GM12878 (cell line): Measurements from ENCODE around the gene RFXAP. TPM values are rescaled to one million over a fixed set of nuclear protein-coding genes. Genes with fewer than 3 reads are reported as not detected.

Experiments
- BCL11A ChIP-seq: IDR thresholded peaks from 2 replicates; pipeline ENCODE4 v1.6.1; 2011; ENCODE audit warnings: low read depth, low read length
- BRCA1 ChIP-seq: IDR thresholded peaks from 2 replicates; pipeline ENCODE4 v1.6.1; 2011; ENCODE audit warnings: low read depth, low read length, improper control_type of control experiment
- CBX3 ChIP-seq: fragments of 200-600 bp; sonication (generic); IDR thresholded peaks from 2 replicates; pipeline ENCODE4 v1.6.1; 2016; ENCODE audit warnings: low read depth, borderline replicate concordance
- CREB1 ChIP-seq: IDR thresholded peaks from 2 replicates; pipeline ENCODE4 v1.6.1; 2012; ENCODE audit warnings: low read depth, mild to moderate bottlenecking, inconsistent platforms
- CREM ChIP-seq: IDR thresholded peaks from 2 replicates; pipeline ENCODE4 v1.6.1; 2014; ENCODE audit warnings: antibody characterized with exemption, low read depth
- EED ChIP-seq: sonication (generic); IDR thresholded peaks from 2 replicates; pipeline ENCODE4 v1.6.1; 2016; ENCODE audit warnings: antibody characterized with exemption, low read depth
- KLF5 ChIP-seq: fragments of 450-650 bp; IDR thresholded peaks from 2 replicates; pipeline ENCODE4 v1.6.1; 2014; ENCODE audit warnings: mild to moderate bottlenecking; ENCODE audit not compliant: partially characterized antibody
- MEF2A ChIP-seq: IDR thresholded peaks from 2 replicates; pipeline ENCODE4 v1.6.1; 2011; ENCODE audit warnings: low read depth, mild to moderate bottlenecking, low read length, moderate library complexity; ENCODE audit not compliant: insufficient read depth
- MTA3 ChIP-seq: IDR thresholded peaks from 2 replicates; pipeline ENCODE4 v1.6.1; 2012; ENCODE audit warnings: low read length, inconsistent platforms, borderline replicate concordance
- NFYB ChIP-seq: IDR thresholded peaks from 2 replicates; pipeline ENCODE4 v1.6.1; 2011; ENCODE audit warnings: low read depth, mild to moderate bottlenecking, low read length, improper control_type of control experiment, moderate library complexity; ENCODE audit not compliant: insufficient read depth
- NR2C2 ChIP-seq: IDR thresholded peaks from 2 replicates; pipeline ENCODE4 v1.6.1; 2011; ENCODE audit warnings: borderline replicate concordance, low read depth; ENCODE audit not compliant: control insufficient read depth, insufficient read length
- POLR2A ChIP-seq: IDR thresholded peaks from 2 replicates; pipeline ENCODE4 v1.6.1; 2011; ENCODE audit warnings: low read depth, mild to moderate bottlenecking, low read length
- SMAD1 ChIP-seq: fragments of 450-650 bp; IDR thresholded peaks from 2 replicates; pipeline ENCODE4 v1.6.1; 2018; ENCODE audit warnings: mild to moderate bottlenecking, low read depth; ENCODE audit not compliant: partially characterized antibody
- SMARCA5 ChIP-seq: fragments of 450-650 bp; IDR thresholded peaks from 2 replicates; pipeline ENCODE4 v1.6.1; 2017; ENCODE audit warnings: mild to moderate bottlenecking
- SREBF1 ChIP-seq: IDR thresholded peaks from 2 replicates; pipeline ENCODE4 v1.6.1; 2012; ENCODE audit warnings: mild to moderate bottlenecking, low read length
- TAF1 ChIP-seq: IDR thresholded peaks from 2 replicates; pipeline ENCODE4 v1.6.1; 2011; ENCODE audit warnings: mild to moderate bottlenecking, low read depth, low read length, borderline replicate concordance
- ZNF384 ChIP-seq: IDR thresholded peaks from 2 replicates; pipeline ENCODE4 v1.6.1; 2012; ENCODE audit warnings: low read depth, mild to moderate bottlenecking, low read length, improper control_type of control experiment, borderline replicate concordance
- ZNF592 ChIP-seq: fragments of 450-650 bp; IDR thresholded peaks from 2 replicates; pipeline ENCODE4 v1.6.1; 2017; ENCODE audit warnings: mild to moderate bottlenecking, moderate library complexity
- polyA plus RNA-seq, 11 experiments: library from polyadenylated mRNA; depleted of rRNA in 4 of 11; unstranded in 6 of 11; stranded (reverse) in 5 of 11; fragments of >200 nt; fragmentation: Nextera tagmentation in 4 of 11; fragmentation: Illumina TruSeq in 1 of 11; extraction: Ambion mirVana in 4 of 11; extraction: Trizol in 1 of 11; gene quantifications; 1 replicate in 1 of 11; 2 replicates in 10 of 11; pipeline versions ENCODE4 v1.2.1 to v1.2.3, GENCODE V29; 2011 to 2016; ENCODE audit warnings: inconsistent platforms in 2 of 11, missing spikeins in 2 of 11, low read depth in 1 of 11
- total RNA-seq, 4 experiments: library from RNA; depleted of rRNA in 3 of 4; stranded (reverse); fragments of >200 nt in 3 of 4; fragmentation: Illumina TruSeq in 1 of 4; extraction: Trizol in 1 of 4; gene quantifications; 2 replicates each; pipeline versions ENCODE4 v1.2.1 to v1.2.3, GENCODE V29; 2013 to 2021
- TF ChIP-seq, protein P1 (sequence below): IDR thresholded peaks from 2 replicates; pipeline ENCODE4 v1.6.1; 2012; ENCODE audit warnings: mild to moderate bottlenecking, low read depth, low read length
- TF ChIP-seq, protein P2 (sequence below): fragments of 450-650 bp; IDR thresholded peaks from 2 replicates; pipeline ENCODE4 v1.6.1; 2017; ENCODE audit warnings: antibody characterized with exemption, mild to moderate bottlenecking, moderate library complexity

RFXAP gene
- total and polyA plus RNA-seq, 10 of the 15 experiments (the other 5 are each of a cell fraction or from before 2014, with no cell fraction given), result 3.4 to 13.3 (median 7.7) TPM

DNA sequence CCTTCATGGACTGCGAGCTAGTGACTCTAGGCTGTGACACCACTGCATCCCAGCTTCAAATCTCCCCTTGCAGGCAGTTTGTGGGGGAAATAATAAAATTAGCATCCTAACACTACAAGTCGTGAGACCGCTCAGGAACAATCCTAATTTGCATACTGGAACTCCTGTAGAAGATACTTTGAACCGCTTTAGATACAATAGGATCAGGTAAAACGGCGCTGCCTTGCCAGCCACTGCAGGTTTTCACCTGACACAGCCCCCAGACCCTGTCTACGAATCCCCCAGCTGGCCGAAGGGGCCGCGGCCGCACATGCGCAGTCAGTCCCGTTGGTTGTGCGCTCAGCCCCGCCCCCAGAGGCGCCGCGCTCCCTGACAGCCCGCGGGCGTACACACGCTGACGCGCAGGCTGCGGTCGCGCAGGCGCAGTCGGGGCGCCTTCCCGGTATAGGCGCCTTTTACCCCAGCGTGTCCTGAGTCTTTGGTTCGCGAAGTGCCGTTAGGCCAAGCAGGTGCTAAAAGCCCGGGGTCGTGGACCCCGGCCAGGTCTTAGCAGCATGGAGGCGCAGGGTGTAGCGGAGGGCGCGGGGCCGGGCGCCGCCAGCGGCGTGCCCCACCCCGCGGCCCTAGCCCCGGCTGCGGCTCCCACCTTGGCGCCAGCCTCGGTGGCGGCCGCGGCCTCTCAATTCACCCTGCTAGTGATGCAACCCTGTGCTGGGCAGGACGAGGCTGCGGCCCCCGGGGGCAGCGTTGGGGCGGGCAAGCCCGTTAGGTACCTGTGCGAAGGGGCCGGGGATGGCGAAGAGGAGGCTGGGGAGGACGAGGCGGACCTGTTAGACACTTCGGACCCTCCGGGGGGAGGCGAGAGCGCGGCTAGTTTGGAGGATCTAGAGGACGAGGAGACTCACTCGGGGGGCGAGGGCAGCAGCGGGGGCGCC lies at the start of gene RFXAP (continued):
- TF ChIP-seq, protein P1, sequence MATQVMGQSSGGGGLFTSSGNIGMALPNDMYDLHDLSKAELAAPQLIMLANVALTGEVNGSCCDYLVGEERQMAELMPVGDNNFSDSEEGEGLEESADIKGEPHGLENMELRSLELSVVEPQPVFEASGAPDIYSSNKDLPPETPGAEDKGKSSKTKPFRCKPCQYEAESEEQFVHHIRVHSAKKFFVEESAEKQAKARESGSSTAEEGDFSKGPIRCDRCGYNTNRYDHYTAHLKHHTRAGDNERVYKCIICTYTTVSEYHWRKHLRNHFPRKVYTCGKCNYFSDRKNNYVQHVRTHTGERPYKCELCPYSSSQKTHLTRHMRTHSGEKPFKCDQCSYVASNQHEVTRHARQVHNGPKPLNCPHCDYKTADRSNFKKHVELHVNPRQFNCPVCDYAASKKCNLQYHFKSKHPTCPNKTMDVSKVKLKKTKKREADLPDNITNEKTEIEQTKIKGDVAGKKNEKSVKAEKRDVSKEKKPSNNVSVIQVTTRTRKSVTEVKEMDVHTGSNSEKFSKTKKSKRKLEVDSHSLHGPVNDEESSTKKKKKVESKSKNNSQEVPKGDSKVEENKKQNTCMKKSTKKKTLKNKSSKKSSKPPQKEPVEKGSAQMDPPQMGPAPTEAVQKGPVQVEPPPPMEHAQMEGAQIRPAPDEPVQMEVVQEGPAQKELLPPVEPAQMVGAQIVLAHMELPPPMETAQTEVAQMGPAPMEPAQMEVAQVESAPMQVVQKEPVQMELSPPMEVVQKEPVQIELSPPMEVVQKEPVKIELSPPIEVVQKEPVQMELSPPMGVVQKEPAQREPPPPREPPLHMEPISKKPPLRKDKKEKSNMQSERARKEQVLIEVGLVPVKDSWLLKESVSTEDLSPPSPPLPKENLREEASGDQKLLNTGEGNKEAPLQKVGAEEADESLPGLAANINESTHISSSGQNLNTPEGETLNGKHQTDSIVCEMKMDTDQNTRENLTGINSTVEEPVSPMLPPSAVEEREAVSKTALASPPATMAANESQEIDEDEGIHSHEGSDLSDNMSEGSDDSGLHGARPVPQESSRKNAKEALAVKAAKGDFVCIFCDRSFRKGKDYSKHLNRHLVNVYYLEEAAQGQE, result no peak
- TF ChIP-seq SREBF1, result no peak
- peak; percentile 41; the same call in 1 of the 2 replicates for TF ChIP-seq SMARCA5
- no peak for TF ChIP-seq BCL11A
- peak; percentile 46; the same call in 1 of the 2 replicates for TF ChIP-seq CREB1
- peak; percentile 75 for TF ChIP-seq POLR2A
- peak; percentile 23 for TF ChIP-seq KLF5
- TF ChIP-seq MTA3, result no peak
- TF ChIP-seq CBX3, result no peak
- TF ChIP-seq, protein P2, sequence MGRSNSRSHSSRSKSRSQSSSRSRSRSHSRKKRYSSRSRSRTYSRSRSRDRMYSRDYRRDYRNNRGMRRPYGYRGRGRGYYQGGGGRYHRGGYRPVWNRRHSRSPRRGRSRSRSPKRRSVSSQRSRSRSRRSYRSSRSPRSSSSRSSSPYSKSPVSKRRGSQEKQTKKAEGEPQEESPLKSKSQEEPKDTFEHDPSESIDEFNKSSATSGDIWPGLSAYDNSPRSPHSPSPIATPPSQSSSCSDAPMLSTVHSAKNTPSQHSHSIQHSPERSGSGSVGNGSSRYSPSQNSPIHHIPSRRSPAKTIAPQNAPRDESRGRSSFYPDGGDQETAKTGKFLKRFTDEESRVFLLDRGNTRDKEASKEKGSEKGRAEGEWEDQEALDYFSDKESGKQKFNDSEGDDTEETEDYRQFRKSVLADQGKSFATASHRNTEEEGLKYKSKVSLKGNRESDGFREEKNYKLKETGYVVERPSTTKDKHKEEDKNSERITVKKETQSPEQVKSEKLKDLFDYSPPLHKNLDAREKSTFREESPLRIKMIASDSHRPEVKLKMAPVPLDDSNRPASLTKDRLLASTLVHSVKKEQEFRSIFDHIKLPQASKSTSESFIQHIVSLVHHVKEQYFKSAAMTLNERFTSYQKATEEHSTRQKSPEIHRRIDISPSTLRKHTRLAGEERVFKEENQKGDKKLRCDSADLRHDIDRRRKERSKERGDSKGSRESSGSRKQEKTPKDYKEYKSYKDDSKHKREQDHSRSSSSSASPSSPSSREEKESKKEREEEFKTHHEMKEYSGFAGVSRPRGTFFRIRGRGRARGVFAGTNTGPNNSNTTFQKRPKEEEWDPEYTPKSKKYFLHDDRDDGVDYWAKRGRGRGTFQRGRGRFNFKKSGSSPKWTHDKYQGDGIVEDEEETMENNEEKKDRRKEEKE, result no peak
- TF ChIP-seq MEF2A, result no peak
- no peak for TF ChIP-seq TAF1
- no peak for TF ChIP-seq SMAD1
- TF ChIP-seq NR2C2, result no peak
- 0 out of 2 replicates have a peak, but pooled peaks have one; percentile 25 for TF ChIP-seq ZNF592
- no peak for TF ChIP-seq BRCA1
- TF ChIP-seq EED, result no peak
- no peak for TF ChIP-seq ZNF384
- TF ChIP-seq CREM, result no peak; the same call in 1 of the 2 replicates
- no peak for TF ChIP-seq NFYB
